ENCODE data around the gene PPP1R14B.

PPP1R14B gene

DNA sequence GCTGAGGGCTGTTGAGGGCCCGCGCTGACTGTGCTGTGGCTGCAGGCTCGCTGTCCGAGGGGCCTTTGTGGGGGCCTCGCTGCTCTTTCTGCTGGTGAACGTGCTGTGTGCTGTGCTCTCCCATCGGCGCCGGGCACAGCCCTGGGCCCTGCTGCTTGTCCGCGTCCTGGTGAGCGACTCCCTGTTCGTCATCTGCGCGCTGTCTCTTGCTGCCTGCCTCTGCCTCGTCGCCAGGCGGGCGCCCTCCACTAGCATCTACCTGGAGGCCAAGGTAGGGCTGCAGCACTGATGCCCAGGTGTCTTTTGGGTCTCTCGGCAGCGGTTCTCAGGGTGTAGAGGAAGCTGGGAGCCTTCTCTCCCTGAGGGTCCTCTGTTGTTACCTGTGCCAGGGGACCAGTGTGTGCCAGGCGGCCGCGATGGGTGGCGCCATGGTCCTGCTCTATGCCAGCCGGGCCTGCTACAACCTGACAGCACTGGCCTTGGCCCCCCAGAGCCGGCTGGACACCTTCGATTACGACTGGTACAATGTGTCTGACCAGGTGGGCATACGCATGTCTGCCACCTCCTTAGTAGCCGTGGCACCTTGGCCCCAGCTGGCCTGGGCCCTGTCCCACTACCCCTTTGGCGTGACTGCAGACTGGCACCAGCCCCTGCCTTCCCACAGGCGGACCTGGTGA is 41.1 kb upstream of the PPP1R14B start:
- TF ChIP-seq JUND (IDR thresholded peaks at IDR 0.05; ENCODE audit: low read depth): no peak
- DNase-seq (ENCODE audit: low read depth in 1 of 2, low spot score in 1 of 2): no peak
- in situ Hi-C loops (cut with HindIII; ENCODE audit: low pct_unique_long_range_greater_than_20kb, low sequenced_read_pairs): no loop called here

DNA sequence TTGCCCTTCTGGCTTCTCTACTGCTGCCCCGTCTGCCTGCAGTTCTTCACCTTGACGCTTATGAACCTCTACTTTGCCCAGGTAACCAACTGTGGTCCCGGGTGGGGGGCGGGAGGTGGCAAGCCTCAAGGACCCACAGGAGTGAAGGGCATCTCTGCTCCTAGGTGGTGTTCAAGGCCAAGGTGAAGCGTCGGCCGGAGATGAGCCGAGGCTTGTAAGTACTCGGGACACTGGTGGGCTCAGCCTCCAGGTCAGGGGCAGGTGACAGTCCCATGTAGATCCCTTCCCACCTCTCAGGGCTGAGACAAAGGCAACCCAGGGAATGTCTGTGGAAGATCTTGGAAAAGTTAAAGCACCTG is 40.0 kb upstream of the PPP1R14B start:
- DNase-seq (ENCODE audit: low read depth in 1 of 2, low spot score in 1 of 2): no peak
- no peak for TF ChIP-seq JUND (IDR thresholded peaks at IDR 0.05; ENCODE audit: low read depth)
- in situ Hi-C loops (cut with HindIII; ENCODE audit: low pct_unique_long_range_greater_than_20kb, low sequenced_read_pairs): no loop called here

DNA sequence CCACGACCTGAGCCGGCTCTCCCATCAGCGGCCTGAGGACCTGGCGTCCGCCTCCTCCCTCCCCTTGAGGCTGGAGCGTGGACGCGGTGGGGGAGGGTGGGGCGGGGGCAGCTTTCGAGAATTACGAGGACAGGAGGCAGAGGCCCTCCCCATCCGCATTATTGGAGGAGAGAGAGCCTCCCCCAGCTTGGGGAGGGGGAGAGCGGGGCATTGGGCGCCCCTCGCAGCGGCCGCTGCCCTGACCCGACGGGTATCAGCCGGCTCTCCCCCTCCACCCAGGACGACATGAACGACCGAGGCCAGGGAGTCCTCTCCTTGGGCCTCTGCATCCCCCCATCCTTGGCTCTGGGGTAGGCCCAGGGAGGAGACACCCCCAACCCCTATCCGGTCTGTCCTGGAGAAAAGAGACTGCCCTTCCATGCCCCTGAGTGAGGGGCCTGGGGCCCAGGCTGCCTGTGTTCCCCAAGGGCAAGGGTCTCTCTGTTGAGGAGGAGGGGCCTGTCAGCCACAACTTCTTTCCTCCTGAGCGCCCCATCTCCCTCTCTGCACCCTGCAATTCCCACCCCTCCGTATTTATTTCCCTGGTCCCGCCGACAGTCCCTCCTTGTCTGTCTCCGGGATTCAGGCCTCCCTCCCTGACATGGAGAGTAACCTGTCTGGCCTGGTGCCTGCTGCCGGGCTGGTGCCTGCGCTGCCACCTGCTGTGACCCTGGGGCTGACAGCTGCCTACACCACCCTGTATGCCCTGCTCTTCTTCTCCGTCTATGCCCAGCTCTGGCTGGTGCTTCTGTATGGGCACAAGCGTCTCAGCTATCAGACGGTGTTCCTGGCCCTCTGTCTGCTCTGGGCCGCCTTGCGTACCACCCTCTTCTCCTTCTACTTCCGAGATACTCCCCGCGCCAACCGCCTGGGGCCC is 39.4 kb upstream of the PPP1R14B start:
- peak; percentile 72 to 77 for DNase-seq (ENCODE audit: low read depth in 1 of 2, low spot score in 1 of 2)
- no peak for TF ChIP-seq JUND (IDR thresholded peaks at IDR 0.05; ENCODE audit: low read depth)
- in situ Hi-C loops (cut with HindIII; ENCODE audit: low pct_unique_long_range_greater_than_20kb, low sequenced_read_pairs): no loop called here

DNA sequence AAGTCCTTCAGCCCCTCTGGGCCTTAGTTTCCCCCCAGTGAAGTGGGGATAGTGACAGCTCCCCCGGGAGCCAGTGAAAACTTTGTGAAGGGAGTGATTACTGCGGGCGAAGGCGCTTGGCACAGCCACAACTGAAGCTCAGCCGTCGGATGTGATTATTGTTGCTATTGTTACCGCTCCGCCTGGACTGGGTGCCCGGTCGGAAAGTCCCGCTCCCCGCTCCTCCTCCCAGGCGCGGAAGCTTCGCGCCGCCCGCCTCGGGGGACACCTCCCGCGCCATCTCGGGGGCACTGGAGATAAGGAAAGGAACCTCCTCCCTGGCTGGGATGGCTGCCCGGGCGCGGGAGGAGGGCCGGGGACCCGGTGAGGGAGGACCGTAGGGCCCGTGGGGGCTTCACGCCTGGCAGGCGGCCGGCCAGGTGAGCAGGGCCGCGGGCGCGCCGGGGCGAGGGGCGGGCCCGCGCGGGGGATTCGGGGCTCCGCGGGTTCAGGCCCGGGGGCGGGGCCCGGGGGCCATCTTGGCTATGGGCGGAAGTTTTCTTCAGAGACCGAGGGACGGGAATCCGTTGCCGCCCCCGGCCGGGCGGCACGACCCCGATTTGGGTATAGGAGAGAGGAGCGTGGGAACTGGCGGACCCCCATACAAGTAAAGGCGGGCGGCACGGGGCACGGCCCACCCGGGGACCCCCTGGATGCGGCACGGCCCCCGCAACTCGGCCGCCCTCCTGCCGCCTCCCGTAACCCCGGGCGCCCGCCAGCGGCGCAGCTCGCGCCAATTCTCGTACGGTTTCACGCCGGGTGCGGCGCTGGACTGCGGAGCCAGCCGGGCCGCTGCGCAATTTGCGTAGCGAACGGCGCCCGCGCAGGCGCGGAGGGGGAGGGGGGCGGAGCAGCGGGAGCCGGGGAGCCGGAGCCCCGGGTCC is 38.5 kb upstream of the PPP1R14B start, which contains the start of gene GPR137:
Gene GPR137 (plus strand): TSS at position 887 of the 923 bp plus-strand sequence. CDS start 677 bp downstream, outside the sequence.
- no peak for TF ChIP-seq JUND (IDR thresholded peaks at IDR 0.05; ENCODE audit: low read depth)
- in situ Hi-C loops (cut with HindIII; ENCODE audit: low pct_unique_long_range_greater_than_20kb, low sequenced_read_pairs): no loop called here

DNA sequence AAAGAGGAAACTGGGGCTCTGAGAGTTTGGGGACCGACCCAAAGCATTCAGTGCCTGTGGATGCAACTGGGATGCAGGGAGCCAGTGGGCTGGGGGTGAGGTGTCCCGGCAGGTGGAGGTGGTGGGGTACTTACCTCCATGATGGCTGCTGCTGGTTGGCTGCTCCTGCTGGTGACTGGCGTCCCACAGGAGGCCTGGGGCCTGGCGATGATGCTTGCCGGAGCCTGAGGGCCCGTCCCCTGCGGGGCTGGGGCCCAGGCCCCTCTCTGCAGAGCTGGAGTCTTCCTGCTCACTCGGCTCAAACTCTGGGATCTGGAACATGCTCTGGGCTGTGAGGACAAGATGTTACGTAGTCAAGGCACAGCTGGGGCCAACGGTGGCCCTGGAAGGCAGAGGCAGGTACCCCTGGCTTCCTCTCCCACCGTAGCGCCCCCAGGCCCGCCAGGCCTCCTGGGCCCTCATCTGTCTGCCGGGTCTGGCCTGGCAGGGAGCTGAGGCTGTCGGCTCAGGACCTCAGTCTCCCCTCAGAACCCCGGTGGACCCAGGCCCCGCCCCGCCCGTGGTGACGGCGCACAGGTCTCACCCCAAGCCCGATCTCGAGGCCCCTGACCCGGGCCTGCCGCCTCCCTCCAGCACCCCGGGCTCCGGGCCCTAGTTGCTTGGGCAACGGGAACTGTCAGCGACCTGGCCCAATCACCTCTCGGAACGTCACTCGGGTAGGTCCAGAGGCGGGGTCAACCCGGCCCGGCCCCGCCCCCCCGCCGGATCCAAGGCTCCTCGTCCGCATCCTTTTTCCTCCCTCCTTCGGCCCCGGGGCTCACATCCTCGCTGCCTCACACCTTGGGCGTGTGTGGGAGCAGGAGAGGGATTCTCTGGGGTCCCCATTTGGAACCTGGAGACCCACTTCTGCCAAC is 37.6 kb upstream of the PPP1R14B start, which contains the start of gene BAD:
Gene BAD (minus strand): TSS at position 618 of the 914 bp plus-strand sequence. CDS start 297 bp downstream, at position 321.
- in situ Hi-C loops (cut with HindIII; ENCODE audit: low pct_unique_long_range_greater_than_20kb, low sequenced_read_pairs): no loop called here
- DNase-seq (ENCODE audit: low read depth in 1 of 2, low spot score in 1 of 2): peak; percentile 97 to 99
- no peak for TF ChIP-seq JUND (IDR thresholded peaks at IDR 0.05; ENCODE audit: low read depth)

More for the DNA sequence above, 38.5 kb upstream of the PPP1R14B start, which contains the start of gene GPR137:
- peak; percentile 86 to 90 for DNase-seq (ENCODE audit: low read depth in 1 of 2, low spot score in 1 of 2)

DNA sequence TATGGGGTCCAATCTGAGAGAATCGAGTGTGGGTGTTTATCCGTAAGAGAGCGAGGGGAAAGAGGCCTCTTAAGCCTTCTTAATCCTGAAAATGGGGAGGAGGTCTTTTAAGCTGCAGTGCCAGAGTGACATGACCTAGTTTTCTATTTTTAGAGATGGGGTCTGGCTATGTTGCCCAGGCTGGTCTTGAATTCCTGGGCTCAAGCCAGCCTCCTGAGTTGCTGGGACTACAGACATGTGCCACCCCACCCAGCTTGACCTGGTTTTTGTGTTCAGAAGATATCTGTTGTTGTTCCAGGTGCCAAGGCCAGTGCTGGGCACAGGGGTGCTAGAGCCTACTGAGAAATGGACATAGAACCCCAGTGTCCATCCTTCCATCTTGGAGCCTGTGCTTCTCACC is 36.3 kb upstream of the PPP1R14B start:
- in situ Hi-C loops (cut with HindIII; ENCODE audit: low pct_unique_long_range_greater_than_20kb, low sequenced_read_pairs): no loop called here
- DNase-seq (ENCODE audit: low read depth in 1 of 2, low spot score in 1 of 2): no peak
- TF ChIP-seq JUND (IDR thresholded peaks at IDR 0.05; ENCODE audit: low read depth): no peak

DNA sequence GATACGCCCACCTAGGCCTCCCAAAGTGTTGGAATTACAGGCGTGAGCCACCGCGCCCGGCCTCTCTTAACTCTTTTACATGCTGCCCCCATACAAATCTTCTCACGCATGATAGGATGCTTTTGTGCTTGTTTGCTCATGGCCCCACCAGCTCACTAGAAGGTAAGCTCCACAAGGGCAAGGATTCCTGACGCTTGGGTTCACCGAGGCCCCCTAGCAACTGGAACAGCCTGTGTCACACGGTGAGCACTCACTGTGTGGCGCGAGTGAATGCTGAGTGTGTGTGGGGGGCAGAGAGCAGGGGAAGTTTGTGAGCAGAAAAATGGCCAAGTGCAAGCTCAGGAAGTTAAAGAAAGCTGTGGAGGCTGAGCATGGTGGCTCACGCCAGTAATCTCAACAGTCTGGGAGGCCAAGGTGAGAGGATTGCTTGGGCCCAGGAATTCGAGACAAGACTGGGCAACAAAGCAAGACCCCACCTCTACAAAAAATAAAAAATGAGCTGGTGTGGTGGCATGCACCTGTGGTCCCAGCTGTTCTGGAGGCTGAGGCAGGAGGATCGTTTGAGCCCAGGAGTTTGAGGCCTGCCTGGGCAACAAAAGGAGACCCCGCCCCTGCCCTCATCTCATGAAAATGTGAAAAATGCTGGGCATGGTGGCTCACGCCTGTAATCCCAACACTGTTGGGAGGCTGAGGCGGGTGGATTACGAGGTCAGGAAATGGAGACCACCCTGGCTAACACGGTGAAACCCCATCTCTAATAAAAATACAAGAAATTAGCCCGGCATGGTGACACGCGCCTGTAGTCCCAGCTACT is 35.4 kb upstream of the PPP1R14B start:
- in situ Hi-C loops (cut with HindIII; ENCODE audit: low pct_unique_long_range_greater_than_20kb, low sequenced_read_pairs): no loop called here
- no peak for TF ChIP-seq JUND (IDR thresholded peaks at IDR 0.05; ENCODE audit: low read depth)
- no peak for DNase-seq (ENCODE audit: low read depth in 1 of 2, low spot score in 1 of 2)

DNA sequence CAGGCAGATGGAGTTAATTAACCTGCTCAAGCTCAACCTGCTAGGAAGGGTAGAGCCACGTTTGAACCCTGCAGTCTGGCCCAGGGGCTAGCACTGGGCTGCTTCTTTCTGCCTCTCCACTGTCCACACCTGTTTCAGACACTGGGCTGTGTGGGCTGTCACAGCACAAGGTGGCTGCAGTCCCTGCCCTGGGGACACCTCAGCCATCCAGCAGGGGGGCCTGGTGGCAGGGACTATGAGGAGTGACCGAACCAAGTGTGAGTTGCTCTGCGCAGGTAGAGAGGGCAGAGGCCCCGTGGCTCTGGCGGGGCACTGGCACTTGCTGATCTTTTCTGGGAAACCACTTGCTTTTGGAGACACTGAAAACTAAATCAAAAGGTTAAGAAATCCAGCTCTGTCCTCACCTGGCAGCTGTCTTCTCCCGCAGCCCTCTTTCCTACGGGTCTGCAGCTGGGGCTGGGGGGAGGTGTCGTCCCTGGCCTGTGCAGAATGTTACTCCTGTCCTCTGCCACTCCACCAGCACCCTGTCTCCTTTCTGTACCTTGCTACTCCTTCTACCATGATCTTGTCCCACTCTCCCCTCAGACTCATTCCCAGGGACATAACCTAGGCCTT is 31.9 kb upstream of the PPP1R14B start:
- in situ Hi-C loops (cut with HindIII; ENCODE audit: low pct_unique_long_range_greater_than_20kb, low sequenced_read_pairs): no loop called here
- no peak for DNase-seq (ENCODE audit: low read depth in 1 of 2, low spot score in 1 of 2)
- no peak for TF ChIP-seq JUND (IDR thresholded peaks at IDR 0.05; ENCODE audit: low read depth)

DNA sequence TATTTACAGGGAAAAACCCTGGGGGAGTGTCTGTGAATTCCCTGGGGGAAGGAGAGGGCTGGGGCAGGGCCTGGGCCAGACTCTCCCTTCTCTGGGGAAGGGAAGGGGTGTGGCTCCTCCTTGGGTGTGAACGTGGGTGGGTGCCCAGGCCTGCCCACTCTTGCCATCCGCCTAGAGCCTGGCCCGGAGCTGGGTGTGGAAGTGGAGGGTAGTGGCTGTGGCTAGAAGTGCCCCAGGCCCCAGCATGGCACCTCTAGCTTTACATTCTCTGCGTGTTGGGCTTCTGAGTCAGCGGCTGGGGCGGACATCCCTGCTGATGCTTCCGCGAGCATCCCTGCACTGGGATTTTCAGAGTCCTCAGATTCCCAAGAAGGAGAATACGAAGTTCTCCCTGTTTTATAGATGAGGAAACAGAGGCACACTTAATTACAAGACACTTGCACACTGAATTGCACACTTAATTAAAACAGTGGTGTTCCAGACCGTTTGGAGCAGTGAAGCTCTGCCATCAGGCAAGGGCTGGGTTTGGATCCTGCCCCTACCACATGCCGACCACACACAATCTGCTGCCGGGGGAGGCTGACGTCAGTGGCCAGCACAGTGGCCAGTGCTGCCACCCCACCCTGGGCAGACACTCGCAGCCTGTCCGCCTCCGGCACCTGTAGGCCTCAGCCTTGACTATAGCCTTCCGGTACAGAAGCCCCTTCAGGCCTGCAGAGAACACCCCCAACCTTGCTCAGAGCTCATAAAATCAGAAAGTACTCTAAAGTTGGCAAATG is 30.1 kb upstream of the PPP1R14B start:
- in situ Hi-C loops (cut with HindIII; ENCODE audit: low pct_unique_long_range_greater_than_20kb, low sequenced_read_pairs): no loop called here
- TF ChIP-seq JUND (IDR thresholded peaks at IDR 0.05; ENCODE audit: low read depth): no peak
- DNase-seq (ENCODE audit: low read depth in 1 of 2, low spot score in 1 of 2): no peak

DNA sequence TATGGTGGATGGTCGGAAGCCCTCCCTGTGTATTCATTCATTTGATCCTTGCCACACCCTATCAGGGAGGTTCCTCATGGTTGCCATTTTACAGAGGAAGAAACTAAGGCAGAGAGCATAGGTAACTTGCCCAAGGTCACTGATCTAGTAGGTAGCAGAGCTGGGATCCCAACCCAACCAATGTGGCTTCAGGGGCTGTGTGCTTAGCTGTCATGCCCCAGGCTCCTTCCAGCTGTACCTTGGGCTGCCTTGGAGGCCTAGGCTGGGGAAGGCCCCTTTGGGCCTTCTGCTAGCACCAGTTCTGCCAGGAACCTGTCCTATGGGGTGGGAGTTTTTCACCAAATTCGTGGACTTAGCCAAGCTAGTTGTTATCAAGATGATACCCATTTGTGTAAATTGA is 29.1 kb upstream of the PPP1R14B start:
- no peak for DNase-seq (ENCODE audit: low read depth in 1 of 2, low spot score in 1 of 2)
- TF ChIP-seq JUND (IDR thresholded peaks at IDR 0.05; ENCODE audit: low read depth): no peak
- in situ Hi-C loops (cut with HindIII; ENCODE audit: low pct_unique_long_range_greater_than_20kb, low sequenced_read_pairs): no loop called here
